BE2C (cell line): ENCODE data around the gene NPAS2.

Experiments used
- DNase-seq: peaks from one replicate; pipeline ENCODE4 v3.0.0-alpha.2; 2020
- H3K27me3 ChIP-seq: fragments of 250-450 bp; sonication (Bioruptor Pico); 2 replicates; pipeline ENCODE4 v1.5.1; 2020; ENCODE audit warnings: mild to moderate bottlenecking
- H3K36me3 ChIP-seq: fragments of 250-450 bp; sonication (Bioruptor Pico); 2 replicates; pipeline ENCODE4 v1.5.1; 2020; ENCODE audit warnings: mild to moderate bottlenecking
- H3K4me1 ChIP-seq: fragments of 250-450 bp; sonication (Bioruptor Pico); 2 replicates; pipeline ENCODE4 v1.5.1; 2020
- H3K4me3 ChIP-seq: 2 replicates; pipeline ENCODE4 v1.5.1; 2011; ENCODE audit warnings: low read depth, low read length
- H3K9me3 ChIP-seq: fragments of 250-450 bp; sonication (Bioruptor Pico); 2 replicates; pipeline ENCODE4 v1.5.1; 2020
- CTCF ChIP-seq: IDR thresholded peaks from 2 replicates; pipeline ENCODE4 v1.5.1; 2012; ENCODE audit warnings: mild to moderate bottlenecking, low read depth, low read length

Gene NPAS2

GRCh38 chr2:100820523-100821254 lies 750 bp downstream of the NPAS2 start:
- no peak for TF ChIP-seq CTCF
- Histone ChIP-seq H3K9me3 (no peaks in the 10 kb centered on the region), H3K4me3 (no peak overlapping the region), H3K4me1 (no peaks in the 10 kb centered on the region), H3K27me3 (peaks cover 41% of the 10 kb centered on the region), H3K36me3 (no peaks in the 10 kb centered on the region)
- no peak for DNase-seq

- H3K4me3 ChIP-seq = no peak overlapping the region
- H3K9me3 ChIP-seq = no peaks in the 10 kb centered on the region
- no peak for TF ChIP-seq CTCF
- DNase-seq = no peak
- no peaks in the 10 kb centered on the region for H3K4me1 ChIP-seq
- H3K36me3 ChIP-seq = no peaks in the 10 kb centered on the region
- H3K27me3 ChIP-seq = peaks cover 41% of the 10 kb centered on the region
These were observed 1.4 kb downstream of the NPAS2 start for GRCh38 chr2:100821255-100821910.

- no peaks in the 10 kb centered on the region for H3K4me1 ChIP-seq
- H3K36me3 ChIP-seq = no peaks in the 10 kb centered on the region
- no peak overlapping the region for H3K4me3 ChIP-seq
- peaks cover 41% of the 10 kb centered on the region for H3K27me3 ChIP-seq
- H3K9me3 ChIP-seq = no peaks in the 10 kb centered on the region
- TF ChIP-seq CTCF = no peak
- no peak for DNase-seq
These were observed 1.9 kb downstream of the NPAS2 start for GRCh38 chr2:100821911-100822265.

- Histone ChIP-seq H3K9me3 (no peaks in the 10 kb centered on the region), H3K4me1 (no peaks in the 10 kb centered on the region), H3K36me3 (no peaks in the 10 kb centered on the region), H3K4me3 (no peak overlapping the region), H3K27me3 (peaks cover 35% of the 10 kb centered on the region)
- DNase-seq = no peak
- no peak for TF ChIP-seq CTCF
These were observed 2.8 kb downstream of the NPAS2 start for GRCh38 chr2:100822587-100823248.

- TF ChIP-seq CTCF = no peak
- Histone ChIP-seq H3K9me3 (no peaks in the 10 kb centered on the region), H3K36me3 (no peaks in the 10 kb centered on the region), H3K4me3 (no peak overlapping the region), H3K4me1 (no peaks in the 10 kb centered on the region), H3K27me3 (peaks cover 23% of the 10 kb centered on the region)
- DNase-seq = no peak
These were observed 3.9 kb downstream of the NPAS2 start for GRCh38 chr2:100823665-100824438.
